Measurements from ENCODE around the gene RNF34. TPM values are rescaled to one million over a fixed set of nuclear protein-coding genes. Genes with fewer than 3 reads are reported as not detected.
A peak's percentile ranks its signal among the peaks of the same experiment; 100 is the strongest.

RNF34 gene
- total and polyA plus RNA-seq, 2 of the 13 experiments (the other 11 are each of a cell fraction or from before 2014, with no cell fraction given), result 36.8 to 53.2 TPM

GRCh38 chr12:121351820-121352681 lies 47.9 kb upstream of the RNF34 start, which contains the start of gene ANAPC5 (continued):
- TF ChIP-seq NFAT5 (CRISPR knock-in tag; IDR thresholded peaks at IDR 0.05) (0 out of 2 replicates have a peak, but pooled peaks have one; percentile 25), ZNF646 (CRISPR knock-in tag; IDR thresholded peaks at IDR 0.05) (peak; percentile 44; the same call in 1 of the 2 replicates), ZNF704 (CRISPR knock-in tag; IDR thresholded peaks at IDR 0.05; ENCODE audit: borderline replicate concordance) (peak; percentile 48; the same call in 1 of the 2 replicates), HES4 (CRISPR knock-in tag; IDR thresholded peaks at IDR 0.05; ENCODE audit: borderline replicate concordance) (no peak), ZIK1 (CRISPR knock-in tag; IDR thresholded peaks at IDR 0.05; ENCODE audit: borderline replicate concordance, low read depth) (no peak; the same call in 1 of the 2 replicates), RFXAP (CRISPR knock-in tag; IDR thresholded peaks at IDR 0.05; ENCODE audit: borderline replicate concordance) (peak; percentile 91; the same call in 1 of the 2 replicates), CTCF (CRISPR knock-in tag; IDR thresholded peaks at IDR 0.05) (peak; percentile 28; the same call in 1 of the 2 replicates), E2F5 (CRISPR knock-in tag; conservative IDR thresholded peaks at IDR 0.05) (no peak), PHF5A (CRISPR knock-in tag; IDR thresholded peaks at IDR 0.05; ENCODE audit: low read depth, unreplicated experiment) (no peak), SP140L (CRISPR knock-in tag; IDR thresholded peaks at IDR 0.05; ENCODE audit: borderline replicate concordance) (no peak)
